ENCODE results near the gene GBE1.

DNA sequence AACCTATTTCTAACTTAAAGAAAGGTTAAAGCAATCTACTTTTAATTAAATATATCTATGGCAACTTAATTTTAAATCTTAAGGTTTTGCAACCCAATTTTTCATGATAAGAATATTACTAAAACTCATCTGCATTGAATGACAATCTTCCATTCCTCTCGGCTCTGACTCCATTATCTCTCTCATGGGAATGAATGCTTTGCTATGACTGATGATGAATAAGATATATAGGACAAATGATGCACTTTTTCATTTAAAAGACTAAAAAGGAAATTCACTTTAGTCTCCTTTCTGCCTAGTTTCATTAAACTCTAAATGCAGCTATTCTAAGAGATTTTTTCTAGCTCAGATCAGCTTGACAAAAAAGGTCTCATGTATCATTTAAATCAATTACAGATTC lies 68.7 kb downstream of the GBE1 start:
- TF ChIP-seq, protein P1, sequence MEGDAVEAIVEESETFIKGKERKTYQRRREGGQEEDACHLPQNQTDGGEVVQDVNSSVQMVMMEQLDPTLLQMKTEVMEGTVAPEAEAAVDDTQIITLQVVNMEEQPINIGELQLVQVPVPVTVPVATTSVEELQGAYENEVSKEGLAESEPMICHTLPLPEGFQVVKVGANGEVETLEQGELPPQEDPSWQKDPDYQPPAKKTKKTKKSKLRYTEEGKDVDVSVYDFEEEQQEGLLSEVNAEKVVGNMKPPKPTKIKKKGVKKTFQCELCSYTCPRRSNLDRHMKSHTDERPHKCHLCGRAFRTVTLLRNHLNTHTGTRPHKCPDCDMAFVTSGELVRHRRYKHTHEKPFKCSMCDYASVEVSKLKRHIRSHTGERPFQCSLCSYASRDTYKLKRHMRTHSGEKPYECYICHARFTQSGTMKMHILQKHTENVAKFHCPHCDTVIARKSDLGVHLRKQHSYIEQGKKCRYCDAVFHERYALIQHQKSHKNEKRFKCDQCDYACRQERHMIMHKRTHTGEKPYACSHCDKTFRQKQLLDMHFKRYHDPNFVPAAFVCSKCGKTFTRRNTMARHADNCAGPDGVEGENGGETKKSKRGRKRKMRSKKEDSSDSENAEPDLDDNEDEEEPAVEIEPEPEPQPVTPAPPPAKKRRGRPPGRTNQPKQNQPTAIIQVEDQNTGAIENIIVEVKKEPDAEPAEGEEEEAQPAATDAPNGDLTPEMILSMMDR (IDR thresholded peaks at IDR 0.05): no peak
- TF ChIP-seq, protein P2, sequence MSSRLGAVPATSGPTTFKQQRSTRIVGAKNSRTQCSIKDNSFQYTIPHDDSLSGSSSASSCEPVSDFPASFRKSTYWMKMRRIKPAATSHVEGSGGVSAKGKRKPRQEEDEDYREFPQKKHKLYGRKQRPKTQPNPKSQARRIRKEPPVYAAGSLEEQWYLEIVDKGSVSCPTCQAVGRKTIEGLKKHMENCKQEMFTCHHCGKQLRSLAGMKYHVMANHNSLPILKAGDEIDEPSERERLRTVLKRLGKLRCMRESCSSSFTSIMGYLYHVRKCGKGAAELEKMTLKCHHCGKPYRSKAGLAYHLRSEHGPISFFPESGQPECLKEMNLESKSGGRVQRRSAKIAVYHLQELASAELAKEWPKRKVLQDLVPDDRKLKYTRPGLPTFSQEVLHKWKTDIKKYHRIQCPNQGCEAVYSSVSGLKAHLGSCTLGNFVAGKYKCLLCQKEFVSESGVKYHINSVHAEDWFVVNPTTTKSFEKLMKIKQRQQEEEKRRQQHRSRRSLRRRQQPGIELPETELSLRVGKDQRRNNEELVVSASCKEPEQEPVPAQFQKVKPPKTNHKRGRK (CRISPR knock-in tag; IDR thresholded peaks at IDR 0.05; ENCODE audit: borderline replicate concordance): no peak
- TF ChIP-seq ZNF121 (CRISPR knock-in tag; IDR thresholded peaks at IDR 0.05): no peak
